Stimulated activated naive CD8-positive, alpha-beta T cell treated with anti-CD3 and anti-CD28 coated beads, Interleukin-15, Interleukin-2, amounts not matched to agents 100 U/mL and 50 U/mL, for 24 hours (primary cell): ENCODE results near the gene TIA1.
"Not testable (repeated sequence)": the region's sequence is repeated elsewhere in the genome, so short reads cannot be mapped to it uniquely, and the experiment has no call there.

Experiments
- ATAC-seq: fragments of 150-1000 bp; cut with Tn5 transposase; one replicate; pipeline ENCODE4 v1.10.0; 2021
- DNase-seq: peaks from one replicate; pipeline ENCODE4 v3.0.0; 2021

Gene TIA1

GRCh38 chr2:70248181-70248847 is at the start of gene TIA1:
Gene TIA1 (minus strand): TSS chr2:70248628. CDS start chr2:70248430, 198 bp downstream.
- ATAC-seq (peak; percentile 98), DNase-seq (peak; percentile 99)

GRCh38 chr2:70297828-70298227 is 49.4 kb upstream of the TIA1 start:
- DNase-seq, ATAC-seq: not testable (repeated sequence)

- ATAC-seq = no peak
- no peak for DNase-seq
Observed at GRCh38 chr2:70283500-70284191, 35.2 kb upstream of the TIA1 start.

GRCh38 chr2:70282439-70282838 is 34.0 kb upstream of the TIA1 start:
- ATAC-seq (no peak), DNase-seq (no peak)

- ATAC-seq = no peak
Observed at GRCh38 chr2:70280242-70280798, 31.9 kb upstream of the TIA1 start.

GRCh38 chr2:70270323-70270722 is 21.9 kb upstream of the TIA1 start:
- ATAC-seq = no peak

More at GRCh38 chr2:70280242-70280798, 31.9 kb upstream of the TIA1 start:
- DNase-seq = no peak

GRCh38 chr2:70269422-70270302 is 21.2 kb upstream of the TIA1 start:
- not testable (repeated sequence) for DNase-seq, ATAC-seq

More at GRCh38 chr2:70270323-70270722, 21.9 kb upstream of the TIA1 start:
- no peak for DNase-seq

- not testable (repeated sequence) for DNase-seq
Observed at GRCh38 chr2:70266925-70267324, 18.5 kb upstream of the TIA1 start.

GRCh38 chr2:70261501-70261900 is 13.1 kb upstream of the TIA1 start:
- DNase-seq (no peak), ATAC-seq (no peak)

More at GRCh38 chr2:70266925-70267324, 18.5 kb upstream of the TIA1 start:
- not testable (repeated sequence) for ATAC-seq

GRCh38 chr2:70258532-70258875 is 10.1 kb upstream of the TIA1 start:
- ATAC-seq = no peak
- DNase-seq = no peak

- no peak for DNase-seq
- no peak for ATAC-seq
Observed at GRCh38 chr2:70255637-70256314, 7.3 kb upstream of the TIA1 start.

GRCh38 chr2:70250434-70250833 is 2.0 kb upstream of the TIA1 start:
- no peak for DNase-seq
- ATAC-seq = no peak

GRCh38 chr2:70247364-70248180 is 856 bp downstream of the TIA1 start:
- DNase-seq = no peak

GRCh38 chr2:70243806-70244584 is 4.4 kb downstream of the TIA1 start:
- no peak for DNase-seq
- no peak for ATAC-seq

More at GRCh38 chr2:70247364-70248180, 856 bp downstream of the TIA1 start:
- ATAC-seq = no peak

- DNase-seq (no peak), ATAC-seq (no peak)
Observed at GRCh38 chr2:70242552-70242951, 5.9 kb downstream of the TIA1 start.

GRCh38 chr2:70241340-70241739 is 7.1 kb downstream of the TIA1 start:
- no peak for DNase-seq
- no peak for ATAC-seq

- ATAC-seq (no peak), DNase-seq (no peak)
Observed at GRCh38 chr2:70240599-70240998, 7.8 kb downstream of the TIA1 start.

GRCh38 chr2:70233926-70234325 is 14.5 kb downstream of the TIA1 start:
- DNase-seq (no peak), ATAC-seq (no peak)

GRCh38 chr2:70226781-70227180 is 21.6 kb downstream of the TIA1 start:
- no peak for ATAC-seq
- DNase-seq = no peak

GRCh38 chr2:70223305-70223704 is 25.1 kb downstream of the TIA1 start:
- not testable (repeated sequence) for DNase-seq, ATAC-seq
